ENCODE data around the gene SLC35D3. TPM values are rescaled to one million over a fixed set of nuclear protein-coding genes. Genes with fewer than 3 reads are reported as not detected.
"Not testable (repeated sequence)": the region's sequence is repeated elsewhere in the genome, so short reads cannot be mapped to it uniquely, and the experiment has no call there.

Gene SLC35D3
- total and polyA plus RNA-seq, 2 donors (not counting 1 experiment from before 2014, with no cell fraction given): not detected

DNA sequence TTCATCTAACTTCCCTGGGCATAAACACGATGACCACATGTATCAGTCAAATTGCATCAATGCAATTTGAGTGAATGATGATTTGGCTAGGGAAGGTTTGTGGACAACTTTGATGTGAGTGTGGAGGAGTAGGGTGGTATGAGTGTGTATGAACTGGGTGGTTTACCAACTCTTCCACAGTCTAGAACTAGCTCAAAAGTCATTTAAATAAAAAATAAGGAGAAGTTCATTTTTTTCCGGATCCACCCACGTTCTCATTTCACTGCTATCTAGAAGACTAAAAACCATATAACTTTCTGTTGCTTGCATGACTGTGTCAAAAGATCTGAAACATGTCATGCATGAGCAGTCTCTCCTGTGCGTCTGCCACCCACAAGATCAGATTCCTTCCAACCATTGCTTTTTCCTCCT is 23.6 kb downstream of the SLC35D3 start:
- H3K9me3 Mint-ChIP-seq (ENCODE audit: insufficient read depth): peaks cover 8% of the 10 kb centered on the region
- Histone ChIP-seq H3K27me3 (replicated peaks in 1 of 4; ENCODE audit: control extremely low read depth in 1 of 4, control insufficient read depth in 3 of 4, insufficient read depth in 4 of 4, low read length in 3 of 4) (peaks cover 0 to 8% (median 4%) of the 10 kb centered on the region in 4 experiments), H2AFZ (ENCODE audit: insufficient read depth, low read depth, low read length, poor library complexity, severe bottlenecking) (no peak overlapping the region), H3K4me3 (ENCODE audit: control extremely low read depth in 1 of 5, extremely low read depth in 1 of 5, insufficient read depth in 1 of 5, low read depth in 2 of 5, low read length in 4 of 5) (no peak overlapping the region), H3K9me3 (ENCODE audit: control extremely low read depth in 1 of 3, control insufficient read depth in 2 of 3, insufficient read depth in 1 of 3, low read length in 2 of 3) (peaks cover 2 to 7% (median 5%) of the 10 kb centered on the region in 3 donors), H4K20me1 (ENCODE audit: control insufficient read depth, insufficient read depth, low read length, poor library complexity, severe bottlenecking) (no peaks in the 10 kb centered on the region), H3K9ac (ENCODE audit: low read length) (no peak overlapping the region), H3K4me2 (replicated peaks; ENCODE audit: low read depth, low read length, poor library complexity, severe bottlenecking) (no peak overlapping the region), H3K36me3 (replicated peaks in 1 of 2; ENCODE audit: control extremely low read depth in 1 of 2, control insufficient read depth in 1 of 2, extremely low read depth in 1 of 2, insufficient read depth in 2 of 2, low read length in 1 of 2) (no peaks in the 10 kb centered on the region), H3K27ac (ENCODE audit: low read length in 2 of 2) (no peak overlapping the region), H3K79me2 (ENCODE audit: control insufficient read depth, insufficient read depth, low read length) (no peaks in the 10 kb centered on the region), H3K4me1 (ENCODE audit: control insufficient read depth in 2 of 2, insufficient read depth in 2 of 2, low read length in 2 of 2) (no peaks in the 10 kb centered on the region)
- DNase-seq (no peak), ATAC-seq (ENCODE audit: low read depth) (no peak)
- H3K27me3 Mint-ChIP-seq: peaks cover 21% of the 10 kb centered on the region
- intact Hi-C loops (cut with micrococcal nuclease): no loop called here
- ChIA-PET CTCF (no interaction called here), POLR2A (no interaction called here)
- H3K4me1 Mint-ChIP-seq: no peaks in the 10 kb centered on the region
- TF ChIP-seq, protein P1, sequence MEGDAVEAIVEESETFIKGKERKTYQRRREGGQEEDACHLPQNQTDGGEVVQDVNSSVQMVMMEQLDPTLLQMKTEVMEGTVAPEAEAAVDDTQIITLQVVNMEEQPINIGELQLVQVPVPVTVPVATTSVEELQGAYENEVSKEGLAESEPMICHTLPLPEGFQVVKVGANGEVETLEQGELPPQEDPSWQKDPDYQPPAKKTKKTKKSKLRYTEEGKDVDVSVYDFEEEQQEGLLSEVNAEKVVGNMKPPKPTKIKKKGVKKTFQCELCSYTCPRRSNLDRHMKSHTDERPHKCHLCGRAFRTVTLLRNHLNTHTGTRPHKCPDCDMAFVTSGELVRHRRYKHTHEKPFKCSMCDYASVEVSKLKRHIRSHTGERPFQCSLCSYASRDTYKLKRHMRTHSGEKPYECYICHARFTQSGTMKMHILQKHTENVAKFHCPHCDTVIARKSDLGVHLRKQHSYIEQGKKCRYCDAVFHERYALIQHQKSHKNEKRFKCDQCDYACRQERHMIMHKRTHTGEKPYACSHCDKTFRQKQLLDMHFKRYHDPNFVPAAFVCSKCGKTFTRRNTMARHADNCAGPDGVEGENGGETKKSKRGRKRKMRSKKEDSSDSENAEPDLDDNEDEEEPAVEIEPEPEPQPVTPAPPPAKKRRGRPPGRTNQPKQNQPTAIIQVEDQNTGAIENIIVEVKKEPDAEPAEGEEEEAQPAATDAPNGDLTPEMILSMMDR (IDR thresholded peaks at IDR 0.05): no peak
- TF ChIP-seq EZH2 (IDR thresholded peaks at IDR 0.05; ENCODE audit: borderline replicate concordance, insufficient read depth, low read depth, low read length, poor library complexity, severe bottlenecking): no peak
- H3K4me3 Mint-ChIP-seq: no peak overlapping the region
- 0% methylated on average over 1 of the region's 4 CpGs for WGBS (ENCODE audit: insufficient coverage)
- H3K27ac Mint-ChIP-seq: no peak overlapping the region

DNA sequence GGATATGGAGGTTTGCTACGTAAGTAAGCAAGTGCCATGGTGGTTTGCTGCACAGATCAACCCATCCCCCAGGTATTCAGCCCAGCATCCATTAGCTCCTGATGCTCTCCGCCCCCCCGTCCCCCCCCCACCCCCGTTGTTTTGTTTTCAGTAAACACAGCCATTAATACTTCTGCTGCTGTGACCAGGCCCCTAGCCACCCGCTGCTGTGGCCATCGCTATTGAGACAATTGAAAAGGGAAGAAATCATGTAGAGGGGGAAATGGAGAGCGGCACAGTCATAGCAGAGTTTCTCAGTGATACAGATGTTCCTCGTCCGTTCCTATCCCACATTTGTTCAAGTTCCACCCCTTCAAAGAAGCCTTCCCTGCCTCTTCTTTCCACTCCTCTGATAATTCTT is 24.9 kb downstream of the SLC35D3 start:
- Histone ChIP-seq H3K9ac (ENCODE audit: low read length) (no peak overlapping the region), H3K79me2 (ENCODE audit: control insufficient read depth, insufficient read depth, low read length) (no peaks in the 10 kb centered on the region), H4K20me1 (ENCODE audit: control insufficient read depth, insufficient read depth, low read length, poor library complexity, severe bottlenecking) (no peaks in the 10 kb centered on the region), H3K27me3 (replicated peaks in 1 of 4; ENCODE audit: control extremely low read depth in 1 of 4, control insufficient read depth in 3 of 4, insufficient read depth in 4 of 4, low read length in 3 of 4) (peaks cover 0 to 8% (median 4%) of the 10 kb centered on the region in 4 experiments), H3K4me1 (ENCODE audit: control insufficient read depth in 2 of 2, insufficient read depth in 2 of 2, low read length in 2 of 2) (no peaks in the 10 kb centered on the region), H3K27ac (ENCODE audit: low read length in 2 of 2) (no peak overlapping the region), H3K4me2 (replicated peaks; ENCODE audit: low read depth, low read length, poor library complexity, severe bottlenecking) (no peak overlapping the region), H3K36me3 (replicated peaks in 1 of 2; ENCODE audit: control extremely low read depth in 1 of 2, control insufficient read depth in 1 of 2, extremely low read depth in 1 of 2, insufficient read depth in 2 of 2, low read length in 1 of 2) (no peaks in the 10 kb centered on the region), H2AFZ (ENCODE audit: insufficient read depth, low read depth, low read length, poor library complexity, severe bottlenecking) (no peak overlapping the region), H3K4me3 (ENCODE audit: control extremely low read depth in 1 of 5, extremely low read depth in 1 of 5, insufficient read depth in 1 of 5, low read depth in 2 of 5, low read length in 4 of 5) (no peak overlapping the region), H3K9me3 (ENCODE audit: control extremely low read depth in 1 of 3, control insufficient read depth in 2 of 3, insufficient read depth in 1 of 3, low read length in 2 of 3) (peaks cover 0 to 2% (median 0%) of the 10 kb centered on the region in 3 donors)
- Mint-ChIP-seq H3K27me3 (peaks cover 18% of the 10 kb centered on the region), H3K9me3 (ENCODE audit: insufficient read depth) (peaks cover 2% of the 10 kb centered on the region), H3K4me3 (no peak overlapping the region), H3K27ac (no peak overlapping the region), H3K4me1 (no peaks in the 10 kb centered on the region)
- 65% methylated on average over 2 of the region's 9 CpGs for WGBS (ENCODE audit: insufficient coverage)
- POLR2A ChIA-PET: no interaction called here
- CTCF ChIA-PET: no interaction called here
- intact Hi-C loops (cut with micrococcal nuclease): no loop called here
- ATAC-seq (ENCODE audit: low read depth) (no peak), DNase-seq (no peak)
- TF ChIP-seq, protein P1 (IDR thresholded peaks at IDR 0.05): no peak
- TF ChIP-seq EZH2 (IDR thresholded peaks at IDR 0.05; ENCODE audit: borderline replicate concordance, insufficient read depth, low read depth, low read length, poor library complexity, severe bottlenecking): no peak

DNA sequence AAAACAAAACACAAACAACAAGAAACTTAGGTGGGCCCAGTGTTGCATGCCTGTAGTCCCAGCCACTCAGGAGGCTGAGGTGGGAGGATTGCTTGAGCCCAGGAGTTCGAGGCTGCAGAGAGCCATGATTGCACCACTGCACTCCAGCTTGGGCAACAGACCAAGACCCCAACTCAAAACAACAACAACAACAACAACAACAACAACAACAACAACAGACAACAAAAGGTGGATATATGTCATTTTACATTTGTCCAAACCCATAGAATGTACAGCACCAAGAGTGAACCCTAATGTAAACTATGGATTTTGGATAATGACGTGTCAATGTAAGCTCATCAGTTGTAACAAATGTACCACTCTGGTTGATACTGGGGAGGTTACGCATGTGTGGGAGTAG is 27.9 kb downstream of the SLC35D3 start:
- H3K27me3 ChIP-seq (replicated peaks in 1 of 4; ENCODE audit: control extremely low read depth in 1 of 4, control insufficient read depth in 3 of 4, insufficient read depth in 4 of 4, low read length in 3 of 4); H3K27ac Mint-ChIP-seq; intact Hi-C loops (cut with micrococcal nuclease); H3K79me2 ChIP-seq (ENCODE audit: control insufficient read depth, insufficient read depth, low read length); H3K9me3 Mint-ChIP-seq (ENCODE audit: insufficient read depth); H3K9ac ChIP-seq (ENCODE audit: low read length); CTCF ChIA-PET; H3K9me3 ChIP-seq (ENCODE audit: control extremely low read depth in 1 of 3, control insufficient read depth in 2 of 3, insufficient read depth in 1 of 3, low read length in 2 of 3); H3K4me3 ChIP-seq (ENCODE audit: control extremely low read depth in 1 of 5, extremely low read depth in 1 of 5, insufficient read depth in 1 of 5, low read depth in 2 of 5, low read length in 4 of 5); H3K4me1 ChIP-seq (ENCODE audit: control insufficient read depth in 2 of 2, insufficient read depth in 2 of 2, low read length in 2 of 2); H3K36me3 ChIP-seq (replicated peaks in 1 of 2; ENCODE audit: control extremely low read depth in 1 of 2, control insufficient read depth in 1 of 2, extremely low read depth in 1 of 2, insufficient read depth in 2 of 2, low read length in 1 of 2); H2AFZ ChIP-seq (ENCODE audit: insufficient read depth, low read depth, low read length, poor library complexity, severe bottlenecking); H3K27ac ChIP-seq (ENCODE audit: low read length in 2 of 2); H3K4me2 ChIP-seq (replicated peaks; ENCODE audit: low read depth, low read length, poor library complexity, severe bottlenecking); H3K4me3 Mint-ChIP-seq; H3K4me1 Mint-ChIP-seq; ATAC-seq (ENCODE audit: low read depth); POLR2A ChIA-PET; H4K20me1 ChIP-seq (ENCODE audit: control insufficient read depth, insufficient read depth, low read length, poor library complexity, severe bottlenecking); DNase-seq: not testable (repeated sequence)
- H3K27me3 Mint-ChIP-seq: peaks cover 13% of the 10 kb centered on the region
- WGBS (ENCODE audit: insufficient coverage): no CpG with 5 or more reads among the region's 3 CpGs

All from B cell (primary cell).